Neural crest cell (in vitro differentiated cells): ENCODE data around the gene LGR5. TPM values are rescaled to one million over a fixed set of nuclear protein-coding genes. Genes with fewer than 3 reads are reported as not detected.
A peak's percentile ranks its signal among the peaks of the same experiment; 100 is the strongest.

Experiments
- DNase-seq: peaks from one replicate; pipeline ENCODE4 v3.0.0; 2021; ENCODE audit warnings: low read depth, mixed read lengths, low spot score
- H3K27ac Mint-ChIP-seq: one replicate; pipeline ENCODE4 v1.8.0; 2021; ENCODE audit warnings: mild to moderate bottlenecking, mixed read lengths; ENCODE audit not compliant: unreplicated experiment
- H3K27me3 Mint-ChIP-seq: 2 replicates; pipeline ENCODE4 v1.8.0; 2021; ENCODE audit warnings: low read depth, mild to moderate bottlenecking, mixed read lengths
- H3K36me3 Mint-ChIP-seq: 2 replicates; pipeline ENCODE4 v1.8.0; 2021; ENCODE audit warnings: low read depth, mild to moderate bottlenecking, mixed read lengths
- H3K4me1 Mint-ChIP-seq: 2 replicates; pipeline ENCODE4 v1.8.0; 2021; ENCODE audit warnings: mixed read lengths
- H3K4me3 Mint-ChIP-seq: one replicate; pipeline ENCODE4 v1.8.0; 2021; ENCODE audit warnings: mild to moderate bottlenecking, mixed read lengths
- H3K9me3 Mint-ChIP-seq: 2 replicates; pipeline ENCODE4 v1.8.0; 2021; ENCODE audit warnings: mixed read lengths
- total RNA-seq: library from RNA; stranded (reverse); gene quantifications from 2 replicates; pipeline ENCODE4 v1.2.1, GENCODE V29; 2021
- TF ChIP-seq, protein P1 (sequence below): fragments of 200-600 bp; sonication (generic); conservative IDR thresholded peaks from 2 replicates; pipeline ENCODE4 v1.5.0; 2021; ENCODE audit warnings: antibody characterized with exemption, mild to moderate bottlenecking

LGR5 gene
- total RNA-seq, 1 donor from 2014 or later, result 10.3 TPM

DNA sequence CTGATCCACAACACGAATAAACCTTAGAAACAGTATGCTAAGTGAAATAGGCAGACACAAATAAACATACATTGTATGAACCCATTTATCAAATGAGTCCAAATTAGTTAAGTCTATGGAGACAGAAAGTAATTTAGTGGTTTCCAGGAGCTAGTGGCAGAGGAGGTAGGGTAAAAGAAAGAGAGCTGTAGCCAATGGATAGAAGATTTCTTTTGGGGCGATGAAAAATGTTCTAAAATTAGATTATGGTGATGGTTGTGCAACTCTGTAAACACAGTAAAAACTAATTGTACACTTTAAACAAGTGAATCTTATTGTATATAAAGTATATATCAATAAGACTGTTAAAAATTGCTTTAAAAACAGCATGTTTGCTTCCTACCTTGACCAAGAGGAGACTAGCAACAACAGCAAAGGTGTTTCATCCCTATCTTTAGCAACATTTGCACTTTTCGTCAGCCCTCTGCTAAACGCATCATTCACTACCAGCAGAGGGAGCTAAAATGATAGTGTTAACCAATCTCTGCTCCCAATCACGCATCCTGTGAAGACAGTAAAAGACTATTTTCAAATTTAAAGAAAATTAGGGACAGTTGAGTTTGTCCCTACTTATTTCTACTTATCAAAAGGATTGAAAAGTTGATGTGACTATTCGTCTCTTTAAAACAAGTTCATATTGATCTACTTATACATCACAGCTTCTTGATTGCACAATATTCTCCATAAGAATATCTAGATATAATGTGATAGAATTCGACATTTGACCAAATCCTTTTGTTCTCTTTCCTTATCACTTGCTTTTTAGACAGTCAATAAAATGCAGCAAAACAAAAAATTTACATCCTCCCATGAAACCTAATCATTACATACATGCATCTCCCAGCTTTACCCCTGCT is 24.0 kb upstream of the LGR5 start:
- Mint-ChIP-seq H3K27me3 (peaks cover 7% of the 10 kb centered on the region), H3K4me1 (peaks cover 4% of the 10 kb centered on the region), H3K36me3 (peaks cover 10% of the 10 kb centered on the region), H3K27ac (no peak overlapping the region), H3K9me3 (peaks cover 20% of the 10 kb centered on the region), H3K4me3 (no peak overlapping the region)
- TF ChIP-seq, protein P1, sequence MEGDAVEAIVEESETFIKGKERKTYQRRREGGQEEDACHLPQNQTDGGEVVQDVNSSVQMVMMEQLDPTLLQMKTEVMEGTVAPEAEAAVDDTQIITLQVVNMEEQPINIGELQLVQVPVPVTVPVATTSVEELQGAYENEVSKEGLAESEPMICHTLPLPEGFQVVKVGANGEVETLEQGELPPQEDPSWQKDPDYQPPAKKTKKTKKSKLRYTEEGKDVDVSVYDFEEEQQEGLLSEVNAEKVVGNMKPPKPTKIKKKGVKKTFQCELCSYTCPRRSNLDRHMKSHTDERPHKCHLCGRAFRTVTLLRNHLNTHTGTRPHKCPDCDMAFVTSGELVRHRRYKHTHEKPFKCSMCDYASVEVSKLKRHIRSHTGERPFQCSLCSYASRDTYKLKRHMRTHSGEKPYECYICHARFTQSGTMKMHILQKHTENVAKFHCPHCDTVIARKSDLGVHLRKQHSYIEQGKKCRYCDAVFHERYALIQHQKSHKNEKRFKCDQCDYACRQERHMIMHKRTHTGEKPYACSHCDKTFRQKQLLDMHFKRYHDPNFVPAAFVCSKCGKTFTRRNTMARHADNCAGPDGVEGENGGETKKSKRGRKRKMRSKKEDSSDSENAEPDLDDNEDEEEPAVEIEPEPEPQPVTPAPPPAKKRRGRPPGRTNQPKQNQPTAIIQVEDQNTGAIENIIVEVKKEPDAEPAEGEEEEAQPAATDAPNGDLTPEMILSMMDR, result peak; percentile 86
- peak; percentile 35 for DNase-seq

GRCh38 chr12:71417181-71417580 is 22.4 kb upstream of the LGR5 start:
- peaks cover 12% of the 10 kb centered on the region for H3K9me3 Mint-ChIP-seq
- peaks cover 4% of the 10 kb centered on the region for H3K4me1 Mint-ChIP-seq
- H3K4me3 Mint-ChIP-seq, result no peak overlapping the region
- no peak overlapping the region for H3K27ac Mint-ChIP-seq
- H3K36me3 Mint-ChIP-seq, result peaks cover 3% of the 10 kb centered on the region
- TF ChIP-seq, protein P1, result no peak
- no peak for DNase-seq
- H3K27me3 Mint-ChIP-seq, result peaks cover 7% of the 10 kb centered on the region

- Mint-ChIP-seq H3K4me3 (no peak overlapping the region), H3K27me3 (peaks cover 18% of the 10 kb centered on the region), H3K36me3 (no peaks in the 10 kb centered on the region), H3K9me3 (no peaks in the 10 kb centered on the region), H3K27ac (no peak overlapping the region), H3K4me1 (peaks cover 4% of the 10 kb centered on the region)
- TF ChIP-seq, protein P1, result no peak
- DNase-seq, result no peak
Observed at GRCh38 chr12:71420775-71421406, 18.7 kb upstream of the LGR5 start.

GRCh38 chr12:71425568-71426299 is 13.9 kb upstream of the LGR5 start:
- Mint-ChIP-seq H3K27ac (no peak overlapping the region), H3K4me1 (no peaks in the 10 kb centered on the region), H3K9me3 (no peaks in the 10 kb centered on the region), H3K27me3 (peaks cover 20% of the 10 kb centered on the region), H3K36me3 (peaks cover 3% of the 10 kb centered on the region), H3K4me3 (no peak overlapping the region)
- DNase-seq, result no peak
- TF ChIP-seq, protein P1, result no peak

DNA sequence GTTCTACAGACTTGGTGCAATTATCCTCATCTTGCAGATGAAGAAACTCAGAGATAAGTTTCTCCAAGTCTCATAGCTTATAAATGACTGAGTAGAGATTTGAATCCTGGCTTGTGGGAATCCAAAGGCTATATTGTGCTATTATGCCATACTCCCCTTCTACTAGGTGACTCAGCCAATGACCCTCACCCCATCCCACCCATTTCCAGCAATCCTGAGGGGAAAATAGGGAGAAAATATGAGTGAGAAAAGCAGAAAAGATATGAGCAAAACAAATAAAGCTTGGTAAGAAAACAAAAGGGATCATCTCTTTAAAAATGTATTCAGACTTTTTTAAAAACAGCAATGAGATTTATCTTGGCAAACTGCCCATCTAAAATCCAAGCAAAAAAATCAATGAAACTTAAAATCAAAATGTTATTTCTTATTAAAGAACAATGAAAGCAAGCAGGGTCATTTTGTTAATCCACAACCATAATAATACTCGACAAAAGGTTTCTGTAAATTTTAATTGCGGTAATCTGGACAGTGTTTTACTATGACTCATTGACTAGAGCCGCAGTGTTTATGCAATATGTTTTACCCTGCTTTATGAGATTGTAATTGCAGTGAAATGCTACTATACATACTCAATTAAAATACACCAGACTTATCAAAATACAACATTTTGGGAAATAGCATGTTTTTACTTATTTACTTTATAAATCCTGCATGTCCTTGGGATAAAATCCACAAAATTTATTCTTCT is 13.1 kb upstream of the LGR5 start:
- no peak overlapping the region for H3K27ac Mint-ChIP-seq
- peaks cover 20% of the 10 kb centered on the region for H3K27me3 Mint-ChIP-seq
- no peak for DNase-seq
- H3K9me3 Mint-ChIP-seq, result no peaks in the 10 kb centered on the region
- no peak overlapping the region for H3K4me3 Mint-ChIP-seq
- TF ChIP-seq, protein P1, result no peak
- no peaks in the 10 kb centered on the region for H3K4me1 Mint-ChIP-seq
- H3K36me3 Mint-ChIP-seq, result peaks cover 3% of the 10 kb centered on the region
